ENCODE results near the gene DMAC2. TPM values are rescaled to one million over a fixed set of nuclear protein-coding genes. Genes with fewer than 3 reads are reported as not detected.
A peak's percentile ranks its signal among the peaks of the same experiment; 100 is the strongest.

The DMAC2 gene
- total and polyA plus RNA-seq, 3 donors from 2014 or later: 24.6 to 35.8 (median 26.7) TPM

- 90 to 100% methylated on average over 1 to 6 of the region's 6 CpGs for WGBS, 2 donors
- TF ChIP-seq POLR2A (IDR thresholded peaks at IDR 0.05): no peak
- TF ChIP-seq, protein P1, sequence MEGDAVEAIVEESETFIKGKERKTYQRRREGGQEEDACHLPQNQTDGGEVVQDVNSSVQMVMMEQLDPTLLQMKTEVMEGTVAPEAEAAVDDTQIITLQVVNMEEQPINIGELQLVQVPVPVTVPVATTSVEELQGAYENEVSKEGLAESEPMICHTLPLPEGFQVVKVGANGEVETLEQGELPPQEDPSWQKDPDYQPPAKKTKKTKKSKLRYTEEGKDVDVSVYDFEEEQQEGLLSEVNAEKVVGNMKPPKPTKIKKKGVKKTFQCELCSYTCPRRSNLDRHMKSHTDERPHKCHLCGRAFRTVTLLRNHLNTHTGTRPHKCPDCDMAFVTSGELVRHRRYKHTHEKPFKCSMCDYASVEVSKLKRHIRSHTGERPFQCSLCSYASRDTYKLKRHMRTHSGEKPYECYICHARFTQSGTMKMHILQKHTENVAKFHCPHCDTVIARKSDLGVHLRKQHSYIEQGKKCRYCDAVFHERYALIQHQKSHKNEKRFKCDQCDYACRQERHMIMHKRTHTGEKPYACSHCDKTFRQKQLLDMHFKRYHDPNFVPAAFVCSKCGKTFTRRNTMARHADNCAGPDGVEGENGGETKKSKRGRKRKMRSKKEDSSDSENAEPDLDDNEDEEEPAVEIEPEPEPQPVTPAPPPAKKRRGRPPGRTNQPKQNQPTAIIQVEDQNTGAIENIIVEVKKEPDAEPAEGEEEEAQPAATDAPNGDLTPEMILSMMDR (IDR thresholded peaks at IDR 0.05): no peak
- DNase-seq: no peak
- Histone ChIP-seq H3K9me3 (no peaks in the 10 kb centered on the region), H3K27me3 (no peaks in the 10 kb centered on the region), H3K36me3 (ENCODE audit: low read depth, missing control alignments) (no peaks in the 10 kb centered on the region), H3K27ac (no peak overlapping the region), H3K4me1 (peaks cover 14% of the 10 kb centered on the region), H3K4me3 (no peak overlapping the region)
- intact Hi-C loops (cut with DNase I; ENCODE audit: low total_unique reads): no loop called here
These were observed 8.8 kb downstream of the DMAC2 start for GRCh38 chr19:41430922-41431321.

GRCh38 chr19:41428481-41428859, 11.2 kb downstream of the DMAC2 start:
- H3K27me3 ChIP-seq: no peaks in the 10 kb centered on the region
- no peaks in the 10 kb centered on the region for H3K9me3 ChIP-seq
- intact Hi-C loops (cut with DNase I; ENCODE audit: low total_unique reads): no loop called here
- H3K4me3 ChIP-seq: no peak overlapping the region
- whole genome bisulfite sequencing, 2 donors: 88 to 90% methylated on average over 1 of the region's 1 CpG
- H3K4me1 ChIP-seq: peaks cover 14% of the 10 kb centered on the region
- no peak for DNase-seq
- no peaks in the 10 kb centered on the region for H3K36me3 ChIP-seq (ENCODE audit: low read depth, missing control alignments)
- no peak overlapping the region for H3K27ac ChIP-seq
- TF ChIP-seq, protein P1 (IDR thresholded peaks at IDR 0.05): no peak
- TF ChIP-seq POLR2A (IDR thresholded peaks at IDR 0.05): no peak

DNA sequence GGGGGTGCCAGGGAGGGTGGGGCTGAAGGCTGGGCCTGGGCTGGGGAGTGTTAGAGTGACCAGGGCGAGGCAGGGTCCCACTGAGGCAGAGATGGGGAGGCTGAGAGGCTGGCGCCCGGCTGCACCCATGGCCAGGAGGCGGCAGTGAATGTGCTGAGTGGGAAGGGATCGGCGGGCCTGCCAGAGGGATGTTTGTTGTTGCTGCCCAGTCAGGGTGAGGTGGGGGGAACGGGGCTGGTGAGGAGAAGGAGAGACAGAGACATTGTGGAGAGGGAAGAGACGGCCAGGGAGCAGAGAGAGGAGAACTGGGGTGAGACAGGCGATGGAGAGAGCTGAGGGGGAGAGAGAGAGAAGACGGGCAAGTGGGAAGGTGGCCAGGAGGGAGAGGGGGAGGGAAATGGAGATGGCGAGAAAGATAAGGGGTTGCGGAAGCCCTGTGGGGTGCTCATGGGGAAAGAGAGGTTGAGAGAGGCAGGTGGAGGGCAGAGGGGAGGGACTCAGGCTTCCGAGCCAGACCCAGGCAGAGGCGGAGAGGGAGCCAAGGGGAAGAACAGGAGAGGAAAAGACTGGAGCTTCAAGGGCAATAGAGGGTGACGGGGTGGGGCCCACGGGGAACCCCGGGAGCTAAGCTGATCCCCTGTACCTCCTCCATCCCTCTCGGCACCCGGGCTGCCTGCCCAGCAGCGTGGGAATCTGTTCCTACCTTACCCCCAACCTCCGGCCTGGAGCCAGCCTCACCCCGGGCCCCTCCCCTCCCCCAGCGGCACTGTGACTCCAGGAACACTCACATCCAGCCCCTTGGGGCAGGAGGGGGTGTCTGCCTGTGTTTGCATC, 11.8 kb downstream of the DMAC2 start:
- 46 to 55% methylated on average over 23 of the region's 23 CpGs for WGBS, 2 donors
- Histone ChIP-seq H3K27me3 (no peaks in the 10 kb centered on the region), H3K4me3 (no peak overlapping the region), H3K27ac (peak overlapping the region; percentile 13 to 69), H3K4me1 (peaks cover 14% of the 10 kb centered on the region), H3K36me3 (ENCODE audit: low read depth, missing control alignments) (no peaks in the 10 kb centered on the region), H3K9me3 (no peaks in the 10 kb centered on the region)
- intact Hi-C loops (cut with DNase I; ENCODE audit: low total_unique reads): no loop called here
- TF ChIP-seq, protein P1 (IDR thresholded peaks at IDR 0.05): no peak
- no peak for TF ChIP-seq POLR2A (IDR thresholded peaks at IDR 0.05)
- DNase-seq: no peak

DNA sequence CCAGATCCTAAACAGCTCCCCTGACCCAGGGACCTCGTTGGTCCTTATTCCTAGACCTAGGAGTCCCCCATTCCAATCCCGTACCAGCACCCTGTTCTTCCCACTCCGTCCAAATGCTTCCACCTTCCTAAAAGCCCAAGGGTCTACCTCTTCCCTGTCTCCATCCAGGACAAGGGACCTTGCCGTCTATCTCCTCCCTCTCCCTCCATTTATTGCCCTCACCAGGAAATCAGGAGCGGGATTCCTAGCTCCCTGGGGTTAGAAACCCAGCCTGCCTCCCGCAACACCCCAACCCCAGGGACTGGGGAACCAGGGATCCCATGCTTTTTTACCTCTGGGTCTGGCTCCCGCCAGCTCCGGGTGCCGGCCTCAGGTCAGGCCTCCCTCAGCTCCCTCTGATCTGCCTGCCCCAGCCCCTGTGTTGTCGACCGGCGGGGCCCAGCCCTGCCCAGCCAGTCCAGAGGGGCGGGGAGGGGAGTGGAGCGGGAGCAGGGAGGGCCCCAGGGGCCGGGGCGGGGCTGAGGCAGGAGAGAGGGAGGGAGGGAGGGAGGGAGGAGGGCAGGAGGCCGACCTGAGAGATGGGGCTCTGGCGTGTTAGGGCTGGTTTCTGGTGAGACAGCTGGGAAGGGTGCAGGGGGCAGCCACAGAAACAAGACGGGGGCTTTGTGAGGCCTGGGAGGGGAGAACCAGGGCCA, 12.6 kb downstream of the DMAC2 start, which contains the start of gene B3GNT8:
Gene B3GNT8, minus strand, starts transcription at position 423 of the 695 bp plus-strand sequence. CDS start 596 bp downstream, outside the sequence.
- H3K9me3 ChIP-seq: no peaks in the 10 kb centered on the region
- intact Hi-C loops (cut with DNase I; ENCODE audit: low total_unique reads): no loop called here
- H3K27ac ChIP-seq: peak within 1 kb of the TSS; percentile 13 to 69
- WGBS, 2 donors: 42 to 47% methylated on average over 18 to 19 of the region's 19 CpGs
- no peaks in the 10 kb centered on the region for H3K27me3 ChIP-seq
- H3K4me3 ChIP-seq: no peak within 1 kb of the TSS
- DNase-seq: peak; percentile 66
- peaks cover 14% of the 10 kb centered on the region for H3K4me1 ChIP-seq
- TF ChIP-seq, protein P1 (IDR thresholded peaks at IDR 0.05): no peak
- no peak for TF ChIP-seq POLR2A (IDR thresholded peaks at IDR 0.05)
- H3K36me3 ChIP-seq (ENCODE audit: low read depth, missing control alignments): no peaks in the 10 kb centered on the region

Measured in testis (tissue), 3 donors.